ENCODE results near the gene CHID1.

Gene CHID1

GRCh38 chr11:883527-883926 is 27.1 kb downstream of the CHID1 start:
- no peak for DNase-seq

- no peak for DNase-seq
Measured at GRCh38 chr11:882596-882995, 28.0 kb downstream of the CHID1 start.

- no peak for DNase-seq
Measured at GRCh38 chr11:880447-880846, 30.2 kb downstream of the CHID1 start.

- DNase-seq, result no peak
Measured at GRCh38 chr11:877565-877964, 33.0 kb downstream of the CHID1 start.

- DNase-seq, result peak; percentile 79
Measured at GRCh38 chr11:876545-876944, 34.1 kb downstream of the CHID1 start.

- peak; percentile 84 for DNase-seq
Measured at GRCh38 chr11:875769-876301, 34.8 kb downstream of the CHID1 start.

GRCh38 chr11:875203-875602 is 35.4 kb downstream of the CHID1 start:
- no peak for DNase-seq

GRCh38 chr11:873706-874105 is 36.9 kb downstream of the CHID1 start:
- no peak for DNase-seq

- no peak for DNase-seq
Measured at GRCh38 chr11:872799-873198, 37.8 kb downstream of the CHID1 start.

- no peak for DNase-seq
Measured at GRCh38 chr11:871472-871871, 39.1 kb downstream of the CHID1 start.

GRCh38 chr11:870418-870817 is 40.2 kb downstream of the CHID1 start:
- DNase-seq, result no peak

- no peak for DNase-seq
Measured at GRCh38 chr11:870127-870413, 40.5 kb downstream of the CHID1 start.

- DNase-seq, result no peak
Measured at GRCh38 chr11:869399-870126, 41.0 kb downstream of the CHID1 start.

GRCh38 chr11:868802-869201 is 41.8 kb downstream of the CHID1 start:
- no peak for DNase-seq

- no peak for DNase-seq
Measured at GRCh38 chr11:868394-868793, 42.2 kb downstream of the CHID1 start.

- no peak for DNase-seq
Measured at GRCh38 chr11:867856-868358, 42.7 kb downstream of the CHID1 start.

- no peak for DNase-seq
Measured at GRCh38 chr11:866481-866880, 44.1 kb downstream of the CHID1 start.

GRCh38 chr11:865462-866430 is 44.9 kb downstream of the CHID1 start:
- DNase-seq, result no peak

GRCh38 chr11:864898-865297 is 45.7 kb downstream of the CHID1 start:
- DNase-seq, result no peak

GRCh38 chr11:863910-864827 is 46.4 kb downstream of the CHID1 start:
- DNase-seq, result no peak

GRCh38 chr11:863023-863909 is 47.3 kb downstream of the CHID1 start:
- DNase-seq, result no peak

- DNase-seq, result no peak
Measured at GRCh38 chr11:862696-863022, 48.0 kb downstream of the CHID1 start.
